Trophoblast cell (in vitro differentiated cells and primary cell): ENCODE data around the gene SLC6A1.

ENCODE experiments used
- DNase-seq, 2 donors: peaks; one replicate each; pipeline ENCODE4 v3.0.0-alpha.2; 2016
- H2AFZ ChIP-seq: 2 replicates; pipeline ENCODE4 v1.6.1; 2013; ENCODE audit warnings: low read length, moderate library complexity, mild to moderate bottlenecking; ENCODE audit not compliant: insufficient read depth, poor library complexity
- H2AK5ac ChIP-seq: 2 replicates; pipeline ENCODE4 v1.6.1; 2013; ENCODE audit warnings: mild to moderate bottlenecking, low read length
- H2BK120ac ChIP-seq: 2 replicates; pipeline ENCODE4 v1.6.1; 2013; ENCODE audit warnings: low read length, mild to moderate bottlenecking, moderate library complexity; ENCODE audit not compliant: insufficient read depth, poor library complexity
- H2BK12ac ChIP-seq: 2 replicates; pipeline ENCODE4 v1.6.1; 2013; ENCODE audit warnings: mild to moderate bottlenecking, low read length, moderate library complexity
- H2BK5ac ChIP-seq: 2 replicates; pipeline ENCODE4 v1.6.1; 2013; ENCODE audit warnings: low read length, low read depth, moderate library complexity, mild to moderate bottlenecking; ENCODE audit not compliant: poor library complexity
- H3K14ac ChIP-seq: 2 replicates; pipeline ENCODE4 v1.6.1; 2013; ENCODE audit warnings: mild to moderate bottlenecking, low read length
- H3K18ac ChIP-seq: 2 replicates; pipeline ENCODE4 v1.6.1; 2013; ENCODE audit warnings: mild to moderate bottlenecking, low read length
- H3K23ac ChIP-seq: 2 replicates; pipeline ENCODE4 v1.6.1; 2013; ENCODE audit warnings: low read length
- H3K27ac ChIP-seq: 2 replicates; pipeline ENCODE4 v1.5.1; 2013; ENCODE audit warnings: low read depth, mild to moderate bottlenecking, inconsistent platforms, low read length, moderate library complexity
- H3K27me3 ChIP-seq: 2 replicates; pipeline ENCODE4 v1.6.1; 2013; ENCODE audit warnings: inconsistent platforms, mild to moderate bottlenecking, low read length, moderate library complexity; ENCODE audit not compliant: insufficient read depth
- H3K36me3 ChIP-seq, 2 experiments: 1 replicate in 1 of 2; 2 replicates in 1 of 2; pipeline ENCODE4 v1.6.1; 2013; ENCODE audit warnings: low read length in 2 of 2, mild to moderate bottlenecking in 2 of 2, moderate library complexity in 1 of 2; ENCODE audit not compliant: insufficient read depth in 2 of 2, control insufficient read depth in 1 of 2
- H3K4ac ChIP-seq: 2 replicates; pipeline ENCODE4 v1.6.1; 2013; ENCODE audit warnings: low read depth, mild to moderate bottlenecking, low read length, moderate library complexity
- H3K4me1 ChIP-seq, 2 experiments: 1 replicate in 1 of 2; 2 replicates in 1 of 2; pipeline ENCODE4 v1.6.1; 2013; ENCODE audit warnings: low read length in 2 of 2, mild to moderate bottlenecking in 2 of 2, moderate library complexity in 1 of 2; ENCODE audit not compliant: insufficient read depth in 2 of 2, control insufficient read depth in 1 of 2
- H3K4me2 ChIP-seq: 2 replicates; pipeline ENCODE4 v1.6.1; 2013; ENCODE audit warnings: inconsistent platforms, mild to moderate bottlenecking, low read length, moderate library complexity
- H3K4me3 ChIP-seq: 2 replicates; pipeline ENCODE4 v1.5.1; 2013; ENCODE audit warnings: mild to moderate bottlenecking, low read depth, low read length, inconsistent platforms
- H3K79me1 ChIP-seq: one replicate; pipeline ENCODE4 v1.6.1; 2013; ENCODE audit warnings: low read length
- H3K79me2 ChIP-seq: 2 replicates; pipeline ENCODE4 v1.6.1; 2013; ENCODE audit warnings: low read length, mild to moderate bottlenecking; ENCODE audit not compliant: control insufficient read depth, insufficient read depth, poor library complexity
- H3K9ac ChIP-seq: 2 replicates; pipeline ENCODE4 v1.6.1; 2013; ENCODE audit warnings: mild to moderate bottlenecking, low read length
- H3K9me3 ChIP-seq: 2 replicates; pipeline ENCODE4 v1.6.1; 2013; ENCODE audit warnings: low read depth, mild to moderate bottlenecking, control low read depth, inconsistent platforms, low read length; ENCODE audit not compliant: insufficient read depth
- H4K12ac ChIP-seq: 2 replicates; pipeline ENCODE4 v1.6.1; 2013; ENCODE audit warnings: low read depth, mild to moderate bottlenecking, low read length, moderate library complexity
- H4K8ac ChIP-seq: 2 replicates; pipeline ENCODE4 v1.6.1; 2013; ENCODE audit warnings: low read depth, mild to moderate bottlenecking, low read length, moderate library complexity
- H4K91ac ChIP-seq: one replicate; pipeline ENCODE4 v1.6.1; 2013; ENCODE audit warnings: low read depth, mild to moderate bottlenecking, low read length, moderate library complexity
- WGBS: extraction: QIAGEN DNeasy Blood & Tissue Kit; methylation state at CpG from one replicate; pipeline ENCODE4 v1.1.7; 2013; ENCODE audit warnings: missing lambda C conversion rate; ENCODE audit not compliant: insufficient read length, insufficient coverage; ENCODE audit errors: extremely low coverage; 5-methylcytosine and 5-hydroxymethylcytosine counted together

The SLC6A1 gene

GRCh38 chr3:11014752-11015151, 22.2 kb downstream of the SLC6A1 start:
- DNase-seq: no peak
- peaks cover under 1% of the 10 kb centered on the region for H3K9me3 ChIP-seq
- no peak overlapping the region for H3K4ac ChIP-seq
- H4K91ac ChIP-seq: no peak overlapping the region
- H4K8ac ChIP-seq: no peak overlapping the region
- H3K79me1 ChIP-seq: no peaks in the 10 kb centered on the region
- no peak overlapping the region for H2AK5ac ChIP-seq
- H3K9ac ChIP-seq: no peak overlapping the region
- H3K4me3 ChIP-seq: no peak overlapping the region
- no peak overlapping the region for H3K14ac ChIP-seq
- no peak overlapping the region for H3K18ac ChIP-seq
- H2BK5ac ChIP-seq: no peak overlapping the region
- H3K27me3 ChIP-seq: no peaks in the 10 kb centered on the region
- H3K27ac ChIP-seq: no peak overlapping the region
- no peaks in the 10 kb centered on the region for H3K79me2 ChIP-seq
- H2BK12ac ChIP-seq: no peak overlapping the region
- H2BK120ac ChIP-seq: no peak overlapping the region
- no peaks in the 10 kb centered on the region for H3K4me1 ChIP-seq
- no peaks in the 10 kb centered on the region for H3K36me3 ChIP-seq
- no peak overlapping the region for H3K23ac ChIP-seq
- no peak overlapping the region for H4K12ac ChIP-seq
- no CpG with 5 or more reads among the region's 15 CpGs for WGBS
- H2AFZ ChIP-seq: no peak overlapping the region
- H3K4me2 ChIP-seq: no peak overlapping the region

- no peaks in the 10 kb centered on the region for H3K36me3 ChIP-seq
- peaks cover 2% of the 10 kb centered on the region for H3K9me3 ChIP-seq
- H3K79me1 ChIP-seq: no peaks in the 10 kb centered on the region
- H3K79me2 ChIP-seq: no peaks in the 10 kb centered on the region
- no CpG with 5 or more reads among the region's 16 CpGs for WGBS
- H2BK5ac ChIP-seq: no peak overlapping the region
- no peak overlapping the region for H4K12ac ChIP-seq
- H3K27ac ChIP-seq: no peak overlapping the region
- no peak overlapping the region for H3K23ac ChIP-seq
- no peak overlapping the region for H3K4ac ChIP-seq
- DNase-seq: no peak
- H2BK120ac ChIP-seq: no peak overlapping the region
- H3K9ac ChIP-seq: no peak overlapping the region
- no peak overlapping the region for H2AFZ ChIP-seq
- no peak overlapping the region for H2AK5ac ChIP-seq
- no peak overlapping the region for H4K91ac ChIP-seq
- H3K4me1 ChIP-seq: no peaks in the 10 kb centered on the region
- H3K14ac ChIP-seq: no peak overlapping the region
- no peak overlapping the region for H3K4me3 ChIP-seq
- no peak overlapping the region for H4K8ac ChIP-seq
- no peak overlapping the region for H3K4me2 ChIP-seq
- no peaks in the 10 kb centered on the region for H3K27me3 ChIP-seq
- no peak overlapping the region for H3K18ac ChIP-seq
- no peak overlapping the region for H2BK12ac ChIP-seq
These were observed 22.8 kb downstream of the SLC6A1 start for GRCh38 chr3:11015369-11015768.

GRCh38 chr3:11016727-11017126, 24.2 kb downstream of the SLC6A1 start:
- no peak overlapping the region for H3K4me3 ChIP-seq
- H3K79me1 ChIP-seq: no peaks in the 10 kb centered on the region
- no peak overlapping the region for H2AFZ ChIP-seq
- no CpG with 5 or more reads among the region's 5 CpGs for WGBS
- no peak overlapping the region for H3K9ac ChIP-seq
- H3K27ac ChIP-seq: no peak overlapping the region
- no peaks in the 10 kb centered on the region for H3K79me2 ChIP-seq
- H3K9me3 ChIP-seq: peaks cover 2% of the 10 kb centered on the region
- H2BK5ac ChIP-seq: no peak overlapping the region
- no peak overlapping the region for H4K8ac ChIP-seq
- no peak overlapping the region for H3K18ac ChIP-seq
- no peak for DNase-seq
- H3K23ac ChIP-seq: no peak overlapping the region
- no peak overlapping the region for H3K4me2 ChIP-seq
- no peak overlapping the region for H3K4ac ChIP-seq
- H3K27me3 ChIP-seq: no peaks in the 10 kb centered on the region
- H2BK120ac ChIP-seq: no peak overlapping the region
- H2BK12ac ChIP-seq: no peak overlapping the region
- H3K14ac ChIP-seq: no peak overlapping the region
- no peaks in the 10 kb centered on the region for H3K4me1 ChIP-seq
- H4K12ac ChIP-seq: no peak overlapping the region
- H2AK5ac ChIP-seq: no peak overlapping the region
- no peak overlapping the region for H4K91ac ChIP-seq
- H3K36me3 ChIP-seq: no peaks in the 10 kb centered on the region

- Histone ChIP-seq H3K14ac (no peak overlapping the region), H3K27ac (no peak overlapping the region), H2AFZ (no peak overlapping the region), H2AK5ac (no peak overlapping the region), H3K4ac (no peak overlapping the region), H3K23ac (no peak overlapping the region), H3K9me3 (peaks cover 2% of the 10 kb centered on the region), H3K79me2 (no peaks in the 10 kb centered on the region), H3K27me3 (no peaks in the 10 kb centered on the region), H3K4me2 (no peak overlapping the region), H3K79me1 (no peaks in the 10 kb centered on the region), H3K9ac (no peak overlapping the region), H4K91ac (no peak overlapping the region), H3K4me3 (no peak overlapping the region), H4K8ac (no peak overlapping the region), H2BK120ac (no peak overlapping the region), H3K4me1 (no peaks in the 10 kb centered on the region), H4K12ac (no peak overlapping the region), H2BK12ac (no peak overlapping the region), H3K36me3 (no peaks in the 10 kb centered on the region), H3K18ac (no peak overlapping the region), H2BK5ac (no peak overlapping the region)
- DNase-seq: no peak
- WGBS: no CpG with 5 or more reads among the region's 3 CpGs
These were observed 26.7 kb downstream of the SLC6A1 start for GRCh38 chr3:11019116-11019819.
